ENCODE data around the gene WNT4.
A peak's percentile ranks its signal among the peaks of the same experiment; 100 is the strongest.

The WNT4 gene

DNA sequence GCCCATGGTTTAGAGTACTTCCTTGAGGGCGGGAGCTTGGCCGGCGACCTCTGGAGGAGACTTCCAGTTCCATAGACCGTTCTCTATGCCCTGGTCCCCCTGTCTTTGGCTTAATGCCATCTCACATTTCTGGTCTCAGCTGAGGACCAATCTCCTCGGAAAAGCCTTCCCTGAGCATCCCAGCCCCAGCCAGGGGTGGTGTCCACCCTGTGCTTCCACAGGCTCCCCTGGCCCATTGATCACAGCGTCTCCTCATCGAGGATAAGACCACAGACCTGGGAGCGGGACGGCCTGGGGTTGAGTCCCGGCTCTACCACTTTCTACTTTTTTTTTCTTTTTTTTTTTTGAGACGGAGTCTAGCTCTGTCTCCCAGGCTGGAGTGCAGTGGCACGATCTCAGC, 14.5 kb downstream of the WNT4 start:
- no peak for DNase-seq

DNA sequence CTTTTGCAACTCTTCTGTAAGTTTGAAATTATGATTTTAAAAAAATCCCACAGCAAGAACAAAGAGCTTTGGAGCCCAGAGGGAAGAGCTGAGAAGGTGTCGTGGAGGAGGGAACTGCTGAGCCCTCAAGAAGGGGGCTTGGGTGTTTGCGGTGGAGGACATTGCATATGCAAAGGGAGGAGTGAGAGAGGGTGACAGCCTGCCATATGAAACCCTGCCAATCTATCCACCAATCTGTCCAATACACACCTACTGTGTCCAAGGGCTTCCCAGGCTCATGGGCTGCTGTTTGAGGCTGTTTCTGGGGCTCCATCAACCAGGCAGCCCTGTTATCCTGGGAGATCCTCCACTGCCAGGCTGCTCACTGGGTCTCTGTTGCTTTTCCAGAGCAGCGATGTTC, 15.2 kb downstream of the WNT4 start:
- DNase-seq: no peak

DNA sequence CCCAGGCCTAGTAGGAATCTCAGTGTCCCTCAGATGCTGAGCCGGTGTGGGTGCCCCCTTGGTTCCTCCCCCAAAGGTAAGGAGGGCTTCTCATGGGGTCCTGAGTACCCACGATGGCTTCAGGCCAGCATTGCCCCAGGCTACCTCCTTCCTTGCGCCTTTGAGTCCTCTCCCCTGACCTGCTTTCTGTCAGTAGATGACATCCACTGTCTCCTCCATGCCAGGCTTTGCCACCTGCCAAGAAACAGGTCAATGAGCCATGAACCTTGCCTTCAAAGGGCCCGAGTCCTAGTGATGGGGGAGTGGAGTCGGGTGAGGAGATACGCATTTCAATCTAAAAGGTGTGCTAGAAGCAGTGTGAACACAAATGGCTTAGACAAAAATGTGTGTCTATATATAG, 15.6 kb downstream of the WNT4 start:
- DNase-seq: no peak

DNA sequence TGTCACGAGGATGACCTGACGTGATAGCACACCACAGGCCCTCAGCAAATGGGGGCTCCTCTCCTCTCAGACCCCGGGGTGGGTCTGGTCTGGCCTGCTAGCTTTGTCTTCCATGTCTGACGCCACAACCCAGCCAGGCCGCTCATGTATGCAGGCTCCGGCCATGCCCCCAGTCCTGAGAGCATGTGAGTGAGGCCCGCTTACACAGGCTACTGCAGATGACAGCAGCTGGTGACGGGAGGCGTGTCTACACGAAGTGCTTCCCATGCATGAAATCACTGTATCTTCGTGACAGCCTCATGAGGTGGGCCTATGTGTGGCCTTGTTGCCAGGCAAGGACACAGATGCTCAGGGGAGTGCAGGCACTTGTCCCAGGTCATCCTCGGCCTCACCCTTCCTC, 16.4 kb downstream of the WNT4 start:
- DNase-seq: no peak

DNA sequence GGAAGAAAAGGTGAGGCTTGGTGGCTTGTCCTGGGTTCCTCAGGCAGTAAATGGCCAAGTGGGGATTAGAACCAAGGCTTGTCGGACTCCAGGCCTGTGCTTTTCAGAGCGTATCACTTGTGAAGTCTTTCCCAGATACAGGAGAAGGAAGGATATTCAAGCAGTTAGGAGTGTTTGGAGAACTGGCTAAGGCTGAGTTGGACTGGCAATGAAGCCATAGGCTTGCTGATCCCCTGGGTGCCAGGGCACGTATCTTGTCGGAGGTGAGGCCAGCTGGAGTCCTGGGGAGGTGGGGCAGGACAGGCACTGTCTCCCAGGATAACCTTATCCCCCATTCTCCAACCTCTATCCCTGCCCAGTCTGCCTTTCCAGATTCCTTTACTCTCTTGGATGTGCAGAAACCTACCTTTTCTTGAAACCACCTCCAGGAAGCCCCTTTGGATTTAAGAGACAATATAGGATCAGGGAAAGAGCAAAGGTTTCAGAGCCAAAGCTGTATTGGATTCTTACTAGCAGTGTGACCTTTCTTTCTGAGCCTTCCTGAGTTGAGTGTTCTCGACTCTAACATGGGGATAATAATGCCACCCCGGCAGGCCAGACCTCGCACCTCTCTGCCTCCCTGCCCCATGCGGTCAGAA, 18.2 kb downstream of the WNT4 start:
- DNase-seq: no peak

DNA sequence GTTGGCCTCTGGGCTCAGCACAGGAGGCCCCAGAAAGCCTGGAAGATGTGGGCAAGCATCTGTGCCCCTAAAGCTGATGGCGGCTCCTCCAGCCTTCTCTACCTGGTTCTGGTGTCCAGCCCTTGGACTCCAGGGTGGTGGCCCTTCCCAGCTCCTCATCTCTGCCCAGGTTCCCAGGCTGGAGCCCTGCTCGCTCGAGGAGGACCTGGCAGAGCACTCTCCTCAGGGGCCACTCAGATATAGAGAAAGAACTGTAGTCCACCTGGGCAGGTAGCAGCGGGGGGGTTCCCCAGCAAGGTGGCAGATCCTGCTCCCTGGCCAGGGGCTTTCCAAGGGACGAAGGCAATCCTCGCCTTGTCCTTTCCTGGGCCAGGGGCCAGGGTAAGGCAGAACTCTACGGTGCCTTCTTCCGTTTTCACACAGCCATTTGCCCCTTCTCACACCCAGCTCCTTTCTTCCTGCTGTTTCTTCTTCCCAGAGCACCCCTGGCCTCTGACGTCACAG, 18.9 kb downstream of the WNT4 start:
- no peak for DNase-seq

DNA sequence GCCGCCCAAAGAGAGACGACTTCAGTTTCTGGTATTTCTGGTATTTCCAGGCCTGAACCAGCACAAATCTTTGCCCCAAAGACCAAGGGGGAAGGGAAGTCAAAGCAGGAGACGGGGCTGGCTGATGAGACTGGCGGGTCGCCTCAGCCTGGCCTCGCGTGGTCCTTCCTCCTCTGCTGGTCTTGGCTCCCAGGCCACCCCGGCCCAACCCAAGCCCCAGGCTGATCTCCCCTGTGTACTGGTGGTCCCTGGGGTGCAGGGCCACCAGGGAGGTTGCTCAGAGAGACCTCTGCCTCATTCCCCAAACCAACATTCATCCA, 19.9 kb downstream of the WNT4 start:
- DNase-seq: no peak

DNA sequence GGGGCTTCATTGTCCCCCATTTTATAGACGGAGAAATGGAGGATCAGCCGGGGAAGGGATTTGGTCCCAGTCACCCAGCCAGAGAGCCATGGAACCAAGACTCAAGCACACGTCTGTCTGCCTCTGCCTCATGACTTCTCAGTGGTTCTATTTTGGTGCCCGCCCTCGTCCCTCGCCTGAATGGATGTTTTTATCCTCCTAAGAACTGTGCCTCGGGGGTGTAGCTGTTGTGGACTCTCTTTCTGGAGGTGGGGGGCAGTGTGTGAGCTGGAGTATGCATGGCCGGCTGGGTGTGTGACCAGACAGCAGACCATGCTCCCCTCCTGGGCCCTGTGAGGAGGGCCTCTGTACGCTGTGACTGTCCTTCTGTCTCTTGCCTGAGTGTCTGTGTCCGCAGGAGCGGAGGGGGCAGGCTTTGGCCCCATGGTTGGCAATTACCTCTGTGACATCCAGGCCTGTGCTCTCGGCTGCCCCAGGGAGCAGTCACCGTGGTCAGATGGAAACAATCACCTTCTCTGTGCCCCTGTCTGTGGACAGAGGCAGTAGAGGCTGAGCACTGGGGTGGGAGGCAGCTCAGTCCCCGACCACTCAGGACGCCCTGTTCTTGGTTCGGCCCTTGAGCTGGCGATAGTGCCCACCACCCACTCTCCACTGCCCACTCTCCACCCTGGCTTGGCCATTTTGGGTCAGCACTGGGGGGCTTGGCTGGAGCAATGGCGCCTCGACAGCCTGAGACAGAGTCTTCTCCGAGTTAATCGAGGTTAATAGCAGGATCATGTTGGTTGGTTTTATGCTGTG, 20.4 kb downstream of the WNT4 start:
- DNase-seq: no peak

DNA sequence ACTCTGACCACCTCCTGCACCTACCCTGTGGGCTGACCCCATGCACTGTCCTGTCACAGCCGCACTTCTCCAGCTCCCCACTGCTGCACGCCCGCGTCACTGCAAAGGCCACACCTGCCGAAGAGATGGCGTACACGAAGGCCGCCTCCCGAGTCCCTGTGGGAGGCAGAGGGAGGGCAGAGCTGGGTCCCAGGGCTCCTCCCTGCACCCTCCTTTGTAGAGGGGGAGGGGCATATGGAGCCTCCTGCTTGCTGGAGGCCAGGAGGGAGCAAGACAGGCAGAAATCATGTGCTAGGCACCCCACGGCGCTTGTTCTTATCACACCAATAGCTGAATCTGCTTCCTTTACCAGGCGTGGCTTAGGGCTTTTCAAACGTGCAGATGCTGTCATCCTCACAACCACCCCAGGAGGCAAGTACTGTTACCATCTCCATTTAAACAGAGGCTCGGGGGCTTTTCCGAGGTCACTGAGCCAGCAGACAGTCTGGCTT, 21.4 kb downstream of the WNT4 start:
- peak; percentile 98 for DNase-seq

DNA sequence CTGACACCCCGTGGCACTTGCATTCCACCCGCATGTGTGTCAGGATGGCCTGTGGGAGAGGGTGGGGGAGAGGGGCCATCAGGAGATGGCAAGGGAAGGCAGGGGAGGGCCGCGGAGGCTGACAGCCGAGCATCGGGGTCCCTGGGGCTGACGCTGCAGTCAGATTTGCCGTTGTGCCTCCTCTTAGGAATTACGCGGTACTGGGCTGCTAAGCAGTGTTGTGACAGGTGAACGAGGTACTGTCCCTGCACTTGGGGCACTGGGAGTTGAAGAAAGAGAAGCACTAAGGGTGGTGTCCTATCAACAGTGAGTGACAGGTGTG, 22.5 kb downstream of the WNT4 start:
- no peak for DNase-seq

DNA sequence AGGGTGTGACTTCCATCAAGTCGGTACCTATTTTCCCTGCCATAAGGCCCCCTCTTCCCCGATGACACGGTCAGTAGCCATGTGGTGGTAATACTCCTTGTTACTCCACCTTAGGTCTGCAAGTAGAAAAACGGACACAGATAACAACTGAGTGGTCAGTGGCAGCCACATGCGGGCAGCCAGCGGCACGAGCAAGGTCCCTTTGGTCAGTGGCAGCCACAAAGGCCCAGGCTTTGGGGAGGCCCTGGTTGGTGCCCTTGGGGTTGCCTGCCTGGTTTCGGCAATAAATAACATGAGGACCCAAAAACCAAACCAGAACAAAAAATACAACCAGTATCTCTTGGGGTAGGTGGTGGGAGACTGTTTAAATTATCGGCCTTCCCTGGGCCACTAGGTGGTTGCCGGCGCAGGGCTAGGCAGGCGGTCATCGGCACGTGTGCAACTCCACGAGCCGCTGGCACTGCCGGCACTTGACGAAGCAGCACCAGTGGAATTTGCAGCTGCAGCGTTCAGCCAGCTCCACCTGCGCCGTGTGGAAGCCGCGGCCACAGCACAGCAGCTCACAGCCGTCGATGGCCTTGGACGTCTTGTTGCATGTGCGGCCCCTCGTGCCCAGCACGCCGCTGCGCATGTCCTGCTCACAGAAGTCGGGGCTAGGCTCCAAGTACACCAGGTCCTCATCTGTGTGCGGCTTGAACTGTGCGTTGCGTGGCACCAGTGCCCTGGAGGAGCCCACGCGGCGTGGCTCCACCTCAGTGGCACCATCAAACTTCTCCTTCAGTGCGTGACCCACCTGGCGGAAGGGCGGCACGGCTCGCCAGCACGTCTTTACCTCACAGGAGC, 23.1 kb downstream of the WNT4 start:
- DNase-seq: no peak

DNA sequence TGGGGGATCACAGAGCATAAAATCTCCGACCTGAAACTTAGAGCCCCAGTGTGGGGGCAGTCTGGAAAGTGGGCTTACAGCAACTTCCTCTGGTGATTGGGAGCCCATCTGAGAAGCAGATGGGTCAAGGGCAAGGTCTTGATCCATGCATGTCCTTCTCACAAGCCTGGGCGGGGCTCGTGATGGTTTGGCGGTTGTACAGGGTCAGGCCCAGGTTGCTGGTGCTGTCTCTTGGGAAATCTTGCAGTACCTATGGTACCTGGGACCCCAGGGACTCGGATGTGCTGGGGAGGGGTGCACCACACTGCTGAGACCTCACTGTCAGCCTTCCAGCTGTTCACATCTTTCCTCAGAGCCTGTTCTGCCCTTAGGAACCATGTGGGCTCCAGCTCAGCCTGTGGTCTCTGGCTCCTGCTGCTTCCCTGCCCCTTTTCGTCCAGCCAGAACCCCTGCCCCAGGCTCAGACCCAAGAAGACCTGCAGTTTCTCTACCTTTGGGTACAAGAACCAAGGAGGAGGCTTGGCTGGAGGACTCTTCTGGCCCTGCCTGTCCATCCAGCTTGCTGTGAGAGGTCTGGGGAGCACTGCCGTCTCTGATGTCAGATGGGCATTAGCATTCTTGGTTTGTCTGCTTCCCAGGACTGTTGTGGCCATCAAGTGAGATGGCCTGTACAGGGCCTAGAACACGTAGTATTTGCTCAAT, 24.5 kb downstream of the WNT4 start:
- no peak for DNase-seq

DNA sequence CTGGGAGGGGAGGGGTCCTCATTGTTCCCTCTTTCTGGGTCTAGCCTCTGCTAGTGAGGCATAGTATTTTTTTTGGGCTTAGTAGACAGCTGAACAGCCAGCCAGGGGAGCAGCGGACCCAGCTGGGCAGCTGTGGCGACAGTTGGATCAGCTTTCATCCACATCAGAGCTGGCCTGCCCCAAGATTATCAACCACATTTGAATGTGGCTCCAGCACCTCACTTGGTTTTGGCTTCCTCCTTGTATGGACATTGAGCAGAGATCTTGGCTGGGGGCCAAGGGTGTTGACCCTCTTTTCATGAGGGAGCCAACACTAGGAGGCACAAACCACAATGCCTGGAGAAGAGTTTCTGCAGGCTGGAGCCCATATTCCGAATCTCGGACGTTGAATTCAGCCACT, 25.0 kb downstream of the WNT4 start:
- peak; percentile 26 for DNase-seq

DNA sequence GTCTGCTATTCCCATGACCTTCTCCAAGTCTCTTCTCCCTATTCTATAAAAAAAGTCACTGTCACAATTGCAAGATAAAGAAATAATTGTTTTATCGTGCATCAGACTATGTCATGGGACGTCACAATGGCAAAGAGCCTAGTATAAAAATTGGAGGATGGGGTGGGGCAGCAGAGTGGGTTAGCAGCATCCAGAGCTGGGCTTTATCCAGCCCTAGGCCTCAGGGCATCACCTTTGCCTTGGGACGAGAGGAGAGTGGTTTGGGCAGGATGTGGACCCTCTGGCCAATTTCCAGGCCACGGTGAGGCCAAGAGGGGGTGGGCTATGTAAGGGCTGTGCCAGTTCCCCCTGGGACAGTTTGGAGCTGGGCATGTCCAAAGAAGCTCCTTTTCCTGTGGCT, 25.7 kb downstream of the WNT4 start:
- DNase-seq: no peak

DNA sequence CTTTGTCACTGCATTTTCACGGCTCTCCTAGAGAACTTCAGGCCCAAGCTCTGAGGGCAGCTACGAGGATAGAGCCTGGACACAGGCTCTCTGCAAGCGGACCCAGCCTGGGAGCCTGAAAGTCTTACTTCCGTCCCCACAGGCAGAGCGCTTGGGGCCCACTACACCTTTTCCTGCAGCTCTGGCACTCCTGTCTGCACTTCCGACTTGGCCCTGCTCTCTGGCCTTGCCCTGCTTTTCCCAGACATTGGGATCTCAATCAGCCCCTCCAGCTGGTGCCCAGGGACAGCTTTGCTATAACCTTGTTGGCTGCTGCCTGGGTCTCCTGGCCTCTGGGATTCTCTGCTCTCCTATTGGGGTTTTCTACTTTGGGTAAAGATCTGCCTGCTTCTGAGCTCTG, 27.6 kb downstream of the WNT4 start:
- no peak for DNase-seq

DNA sequence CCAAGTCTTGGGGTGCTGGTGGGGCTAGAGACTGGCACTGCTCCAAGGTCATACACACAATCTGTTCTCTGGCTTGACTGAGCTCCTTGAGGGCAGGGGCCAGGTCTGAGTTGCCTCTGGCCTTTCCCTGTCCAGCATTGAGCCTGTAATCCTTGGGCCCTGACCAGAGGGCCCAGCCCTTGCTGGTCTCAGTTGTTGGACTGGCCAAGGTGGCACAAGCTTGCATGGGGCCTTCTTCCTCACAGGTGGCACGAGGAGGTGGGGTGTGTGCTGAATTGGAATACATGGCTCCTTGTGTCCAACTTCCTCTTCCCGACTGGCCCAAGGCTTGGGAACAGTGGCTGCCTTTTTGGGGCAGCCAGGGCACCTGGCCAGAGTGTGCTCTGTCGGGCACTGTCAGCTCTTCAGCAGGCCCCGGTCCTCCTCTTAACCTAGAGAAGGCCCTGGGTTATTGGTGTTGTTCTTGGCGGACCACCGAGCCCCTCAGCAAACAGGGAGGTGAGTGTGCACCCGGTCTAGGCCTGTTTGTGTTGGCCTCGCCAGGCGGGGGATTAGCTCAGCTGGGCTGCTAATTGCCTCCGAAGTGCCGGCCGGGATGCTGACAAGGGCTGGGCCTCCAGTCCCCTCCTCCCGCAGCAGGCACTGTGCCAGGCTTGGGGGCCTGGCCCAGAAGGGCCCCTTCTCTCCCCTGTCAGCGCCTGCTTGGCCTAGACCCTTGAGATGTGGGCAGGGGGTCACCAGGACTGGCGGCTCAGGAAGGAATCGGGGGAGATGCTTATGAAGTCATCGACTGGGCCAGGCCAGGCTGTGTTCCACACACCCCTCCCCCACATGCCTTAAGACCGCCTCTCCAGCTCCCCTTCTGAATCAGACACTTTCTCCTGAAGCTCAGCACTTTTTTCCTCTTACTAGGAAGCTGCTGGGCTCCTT, 28.5 kb downstream of the WNT4 start:
- DNase-seq: no peak

DNA sequence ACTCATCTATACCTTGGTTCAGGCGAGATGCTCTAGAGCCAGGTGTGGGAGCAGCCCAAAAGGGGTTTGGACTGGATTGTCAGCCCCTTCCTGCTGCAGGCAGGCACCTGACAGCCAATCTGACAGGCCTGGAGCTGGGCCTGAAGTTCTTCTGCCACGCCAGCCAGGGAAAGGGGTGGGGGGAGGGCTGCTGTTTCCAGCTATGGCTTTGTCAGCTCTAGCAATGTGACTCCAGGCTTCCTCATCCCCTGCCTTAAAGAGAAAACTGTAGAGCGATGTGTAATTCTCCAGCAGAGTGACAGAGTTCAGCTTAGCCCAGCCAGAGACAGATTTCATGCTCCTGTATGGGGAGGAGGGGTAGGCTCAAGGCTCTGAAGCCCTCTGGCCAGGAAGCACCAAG, 30.3 kb downstream of the WNT4 start:
- DNase-seq: no peak

DNA sequence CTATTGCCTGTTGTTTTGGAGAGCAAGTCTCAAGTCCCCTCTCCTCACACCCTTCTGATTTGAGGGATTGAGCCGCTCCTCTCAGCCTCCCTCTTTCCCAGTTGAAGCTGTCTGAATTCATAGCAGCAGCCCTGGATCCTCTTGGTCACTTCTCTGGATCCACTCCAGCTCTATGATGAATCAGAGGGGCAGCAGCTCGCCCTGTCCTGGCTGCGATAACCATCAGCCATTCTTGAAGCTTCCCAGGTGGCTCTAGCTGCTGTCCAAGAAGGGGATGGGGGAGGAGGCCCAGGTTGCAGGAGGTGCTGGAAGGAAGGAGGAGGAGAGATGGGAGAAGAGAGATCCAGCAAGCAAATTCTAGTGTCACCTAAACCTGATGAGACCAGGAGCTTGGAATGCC, 31.3 kb downstream of the WNT4 start:
- DNase-seq: no peak

DNA sequence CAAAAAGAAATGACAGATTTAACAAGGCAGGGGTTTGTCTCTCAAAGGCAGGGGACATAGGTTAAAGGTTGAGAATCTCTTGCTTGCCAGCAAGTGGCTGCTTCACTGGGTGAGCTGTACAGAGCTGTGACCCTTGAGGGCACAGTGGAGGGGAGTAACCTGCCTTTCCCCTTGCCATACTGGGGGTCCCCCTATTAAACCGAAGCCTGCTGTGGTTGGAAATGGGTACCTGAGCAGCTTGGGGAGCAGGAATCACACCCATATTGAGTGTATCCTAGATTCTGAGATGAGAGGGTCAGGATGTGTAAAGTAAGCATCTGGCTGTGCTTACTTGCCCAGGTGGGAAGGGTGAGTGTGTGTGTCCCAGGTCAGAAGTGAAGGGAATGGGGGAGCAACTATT, 31.8 kb downstream of the WNT4 start:
- DNase-seq: no peak

DNA sequence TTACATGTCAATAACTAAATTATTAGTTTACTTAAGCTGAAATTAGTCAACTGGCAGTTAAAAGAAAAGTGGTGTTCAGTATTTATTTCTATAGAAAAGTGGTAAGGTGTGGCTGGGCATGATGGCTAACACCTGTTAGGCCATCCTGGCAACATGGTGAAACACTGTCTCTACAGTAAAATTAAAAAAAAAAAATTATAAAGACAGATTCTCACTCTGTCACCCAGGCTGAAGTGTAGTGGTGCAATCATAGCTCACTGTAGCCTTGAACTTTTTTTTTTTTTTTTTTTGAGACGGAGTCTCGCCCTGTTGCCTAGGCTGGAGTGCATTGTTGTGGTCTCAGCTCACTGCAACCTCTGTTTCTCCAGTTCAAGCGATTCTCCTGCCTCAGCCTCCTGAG, 32.9 kb downstream of the WNT4 start:
- DNase-seq: peak; percentile 28

DNA sequence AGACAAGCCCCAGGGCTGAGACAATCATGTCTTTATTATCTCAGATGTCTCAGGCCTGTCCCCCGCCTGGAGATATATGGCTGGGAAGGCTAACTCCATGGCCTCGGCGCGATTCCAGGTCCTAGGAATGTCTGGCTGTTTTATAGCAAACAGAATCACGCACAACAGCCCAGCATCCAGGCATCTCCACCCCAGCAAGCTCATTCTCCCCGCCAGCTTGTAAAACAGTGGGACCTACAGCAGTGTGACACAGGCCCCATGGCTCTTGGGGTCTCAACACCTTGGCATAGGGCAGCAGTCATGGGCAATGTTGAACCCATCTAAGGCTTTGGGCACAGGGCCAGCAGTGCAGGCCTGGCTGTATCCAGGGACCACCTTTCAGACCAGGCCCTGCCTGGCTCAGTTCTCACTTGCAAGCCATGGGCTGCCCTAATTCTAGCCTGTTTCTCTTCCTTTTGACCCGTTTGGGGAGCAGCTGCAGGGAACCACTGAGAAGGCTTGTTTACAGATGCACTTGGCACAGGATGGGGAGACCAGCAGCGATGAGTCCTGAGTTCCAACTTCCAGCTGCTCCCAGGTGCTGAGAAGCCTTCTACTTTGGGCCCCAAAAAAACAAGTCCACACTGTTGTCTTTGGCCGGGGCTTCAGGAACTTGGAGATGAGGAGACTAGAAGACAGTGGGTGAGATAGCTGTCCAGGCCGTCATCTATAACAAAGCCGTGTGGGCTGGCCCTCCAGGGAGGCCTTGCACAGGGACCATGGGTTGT, 34.4 kb downstream of the WNT4 start:
- DNase-seq: no peak
